ENCODE data around the gene PI3. TPM values are rescaled to one million over a fixed set of nuclear protein-coding genes. Genes with fewer than 3 reads are reported as not detected.

PI3 gene
- total RNA-seq, 1 experiment from 2014 or later = 2.0 TPM

DNA sequence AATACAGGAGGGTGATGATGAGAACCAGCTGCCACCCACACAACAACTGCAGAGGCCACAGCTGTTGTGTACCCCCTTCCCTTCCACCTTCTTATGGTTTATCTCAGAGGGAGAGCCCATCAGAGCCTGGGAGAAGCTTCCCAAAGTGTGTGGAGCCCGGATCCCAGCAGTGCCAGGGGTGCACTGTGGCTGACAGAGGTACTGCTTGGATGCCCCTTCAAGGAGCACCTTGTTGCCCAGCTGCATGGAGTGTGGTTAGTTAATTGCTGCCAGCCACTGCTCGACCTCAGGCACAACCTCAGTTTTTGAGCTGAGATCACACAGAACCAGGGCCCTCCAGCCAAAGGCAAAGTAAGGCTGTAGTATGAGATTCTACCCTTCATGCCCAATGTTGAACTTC, 13.0 kb downstream of the PI3 start:
- no peak for DNase-seq (ENCODE audit: low spot score)

DNA sequence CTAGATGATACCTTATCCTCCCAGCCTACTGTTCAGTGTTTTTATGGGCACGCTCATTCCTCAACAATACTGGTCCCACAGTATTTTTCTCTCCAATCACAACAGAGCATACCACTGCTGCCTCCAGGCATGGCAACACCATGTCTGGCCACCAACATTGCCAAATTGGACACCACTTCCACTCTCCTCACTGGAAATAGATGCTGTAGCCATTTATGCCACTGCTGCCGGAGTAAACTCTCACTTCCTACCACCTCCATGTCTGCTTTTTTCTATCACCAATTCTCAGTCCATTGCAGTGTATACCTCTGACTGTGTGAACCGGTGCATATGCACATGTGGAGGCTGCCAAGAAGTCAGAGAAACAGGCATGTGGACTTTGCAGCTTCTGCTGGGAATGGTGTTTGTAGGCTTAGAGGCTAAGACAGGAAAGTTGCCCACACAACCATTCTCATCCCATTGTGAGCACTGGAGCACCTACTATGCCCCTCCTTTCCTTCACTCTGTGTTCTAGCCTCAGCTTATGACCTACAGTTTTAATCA, 14.4 kb downstream of the PI3 start:
- DNase-seq (ENCODE audit: low spot score) = no peak

GRCh38 chr20:45189861-45190260, 15.2 kb downstream of the PI3 start:
- DNase-seq (ENCODE audit: low spot score) = no peak

- DNase-seq (ENCODE audit: low spot score) = no peak
These were observed 17.2 kb downstream of the PI3 start for GRCh38 chr20:45191926-45192325.

GRCh38 chr20:45193331-45193730, 18.6 kb downstream of the PI3 start:
- DNase-seq (ENCODE audit: low spot score) = no peak

DNA sequence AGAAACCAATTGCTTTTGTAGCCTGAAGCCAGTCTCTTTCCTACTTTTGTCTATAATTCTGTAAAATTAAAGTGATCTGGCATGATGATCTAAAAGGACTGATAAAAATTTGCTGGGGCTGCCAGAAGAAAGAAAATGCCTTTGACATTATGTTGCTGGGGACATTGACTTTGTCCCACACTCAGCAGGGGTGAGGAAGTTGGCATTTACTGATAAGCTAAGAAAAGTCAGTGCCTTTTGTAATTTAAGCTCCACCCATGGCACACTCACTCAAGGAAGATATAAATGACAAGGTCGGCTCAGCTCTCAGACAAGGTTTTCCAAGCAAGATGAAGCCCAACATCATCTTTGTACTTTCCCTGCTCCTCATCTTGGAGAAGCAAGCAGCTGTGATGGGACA, 32.0 kb downstream of the PI3 start, which contains the start of gene SEMG1:
Gene SEMG1 (plus strand): TSS at position 309 of the 400 bp plus-strand sequence. CDS start 21 bp downstream, at position 330.
- no peak for DNase-seq (ENCODE audit: low spot score)

- DNase-seq (ENCODE audit: low spot score) = no peak
These were observed 35.2 kb downstream of the PI3 start for GRCh38 chr20:45209924-45210323.

GRCh38 chr20:45211569-45212474, 37.1 kb downstream of the PI3 start:
- DNase-seq (ENCODE audit: low spot score) = no peak

DNA sequence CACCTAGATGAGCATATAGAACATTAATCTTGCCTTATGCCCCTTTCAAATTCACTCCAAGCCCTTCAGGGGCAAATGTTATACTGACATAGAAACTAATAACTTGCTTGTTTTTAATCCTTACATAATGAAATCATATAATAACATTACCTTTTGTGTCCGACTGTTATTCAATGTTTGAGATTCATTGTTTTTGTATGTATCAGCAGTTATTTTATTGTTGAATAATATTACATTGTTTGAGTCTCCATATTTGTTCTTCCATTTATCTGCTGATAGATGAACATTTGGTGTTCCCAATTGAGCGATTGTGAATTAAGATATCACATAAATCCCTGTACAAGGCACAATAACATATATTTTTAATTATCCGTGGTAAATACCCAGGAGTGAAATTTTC, 38.1 kb downstream of the PI3 start:
- DNase-seq (ENCODE audit: low spot score) = no peak

- no peak for DNase-seq (ENCODE audit: low spot score)
These were observed 43.4 kb downstream of the PI3 start for GRCh38 chr20:45218124-45218523.

DNA sequence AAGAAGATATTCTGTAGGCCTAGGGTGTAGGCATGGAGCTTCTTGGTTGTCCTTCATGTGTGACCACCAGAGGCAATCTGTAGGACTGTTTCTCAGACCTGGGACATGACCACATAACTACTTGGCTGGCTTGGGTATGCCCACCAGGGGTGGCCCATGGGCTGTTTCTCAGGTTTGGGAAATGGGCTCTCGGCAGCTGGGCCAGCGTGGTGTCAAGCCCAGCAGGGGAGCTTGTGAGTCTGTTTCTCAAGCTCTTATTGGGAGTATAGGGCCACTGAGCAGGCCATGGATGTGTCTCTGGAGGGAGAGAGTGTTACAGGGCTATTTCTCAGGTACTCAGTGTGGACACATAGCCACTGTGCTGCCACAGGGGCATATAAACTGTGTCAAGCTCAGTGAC, 43.9 kb downstream of the PI3 start:
- DNase-seq (ENCODE audit: low spot score) = no peak

DNA sequence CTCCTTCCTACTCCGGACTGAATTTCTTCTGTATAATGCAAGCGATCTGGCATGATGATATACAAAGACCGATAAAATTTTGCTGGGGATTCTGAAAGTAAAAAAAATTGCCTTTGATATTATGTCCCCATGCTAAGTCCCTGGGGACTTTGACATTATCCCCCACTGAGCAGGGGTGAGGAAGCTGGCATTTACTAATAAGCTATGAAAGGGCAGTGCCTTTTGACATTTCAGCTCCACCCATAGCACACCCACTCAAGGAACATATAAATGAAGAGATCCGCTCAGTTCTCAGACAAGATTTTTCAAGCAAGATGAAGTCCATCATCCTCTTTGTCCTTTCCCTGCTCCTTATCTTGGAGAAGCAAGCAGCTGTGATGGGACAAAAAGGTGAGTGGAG, 46.4 kb downstream of the PI3 start, which contains the start of gene SEMG2:
Gene SEMG2 (plus strand): TSS at position 298 of the 400 bp plus-strand sequence. CDS start 17 bp downstream, at position 315.
- no peak for DNase-seq (ENCODE audit: low spot score)

- DNase-seq (ENCODE audit: low spot score) = no peak
These were observed 48.4 kb downstream of the PI3 start for GRCh38 chr20:45223136-45223535.

Other genes with a start within 250 kb of the PI3 start
- 80.5 and 85.2 TPM in 2 replicates for gene TOMM34, start 214.5 kb upstream of the PI3 start, total RNA-seq (2014; rRNA removed; shearing (Covaris generic))
- 23.1 and 27.1 TPM in 2 replicates for gene STK4, start 208.4 kb upstream of the PI3 start, total RNA-seq (2014; rRNA removed; shearing (Covaris generic))
- not detected in 2 replicates for gene KCNS1, start 73.8 kb upstream of the PI3 start, total RNA-seq (2014; rRNA removed; shearing (Covaris generic))
- gene WFDC5, start 59.7 kb upstream of the PI3 start, total RNA-seq (2014; rRNA removed; shearing (Covaris generic)) = not detected in 2 replicates
- not detected in 2 replicates for gene WFDC12, start 50.4 kb upstream of the PI3 start, total RNA-seq (2014; rRNA removed; shearing (Covaris generic))
- not detected in 2 replicates for gene SEMG1, start 32.1 kb downstream of the PI3 start, total RNA-seq (2014; rRNA removed; shearing (Covaris generic))
- gene SEMG2, start 46.5 kb downstream of the PI3 start, total RNA-seq (2014; rRNA removed; shearing (Covaris generic)) = not detected in 2 replicates
- 9.1 and 13.5 TPM in 2 replicates for gene SLPI, start 79.7 kb downstream of the PI3 start, total RNA-seq (2014; rRNA removed; shearing (Covaris generic))
- gene RBPJL, start 131.9 kb downstream of the PI3 start, total RNA-seq (2014; rRNA removed; shearing (Covaris generic)) = not detected in 2 replicates
- 0.13 and 0.46 TPM in 2 replicates for gene MATN4, start 133.4 kb downstream of the PI3 start, total RNA-seq (2014; rRNA removed; shearing (Covaris generic))
- 79.1 and 90.1 TPM in 2 replicates for gene SDC4, start 173.5 kb downstream of the PI3 start, total RNA-seq (2014; rRNA removed; shearing (Covaris generic))
- 73.6 and 74.7 TPM in 2 replicates for gene SYS1, start 188.3 kb downstream of the PI3 start, total RNA-seq (2014; rRNA removed; shearing (Covaris generic))
- 0.23 and 1.6 TPM in 2 replicates for gene TP53TG5, start 203.4 kb downstream of the PI3 start, total RNA-seq (2014; rRNA removed; shearing (Covaris generic))
- gene DBNDD2, start 233.4 kb downstream of the PI3 start, total RNA-seq (2014; rRNA removed; shearing (Covaris generic)) = 66.6 and 84.8 TPM in 2 replicates
- 164 and 165 TPM in 2 replicates for gene PIGT, start 241.2 kb downstream of the PI3 start, total RNA-seq (2014; rRNA removed; shearing (Covaris generic))

All from HT-29 (cell line).